Measurements from ENCODE around the gene PDE8A.

The PDE8A gene

GRCh38 chr15:85116066-85116465 is 134.4 kb downstream of the PDE8A start:
- Histone ChIP-seq H3K9ac (ENCODE audit: low read length) (no peak overlapping the region), H3K27ac (ENCODE audit: low read depth, low read length) (no peak overlapping the region), H3K27me3 (ENCODE audit: control insufficient read depth, insufficient read depth, low read length) (no peaks in the 10 kb centered on the region), H3K4me1 (ENCODE audit: control insufficient read depth, insufficient read depth, low read length) (no peaks in the 10 kb centered on the region), H3K36me3 (ENCODE audit: control insufficient read depth, insufficient read depth, low read length) (peaks cover 29% of the 10 kb centered on the region), H3K9me3 (ENCODE audit: control insufficient read depth, insufficient read depth, low read depth, low read length) (no peaks in the 10 kb centered on the region), H3K4me3 (ENCODE audit: low read depth, low read length) (no peak overlapping the region)

GRCh38 chr15:85116494-85116893 is 134.8 kb downstream of the PDE8A start:
- H3K9me3 ChIP-seq (ENCODE audit: control insufficient read depth, insufficient read depth, low read depth, low read length), result no peaks in the 10 kb centered on the region
- H3K27ac ChIP-seq (ENCODE audit: low read depth, low read length), result no peak overlapping the region
- no peaks in the 10 kb centered on the region for H3K4me1 ChIP-seq (ENCODE audit: control insufficient read depth, insufficient read depth, low read length)
- H3K9ac ChIP-seq (ENCODE audit: low read length), result no peak overlapping the region
- no peaks in the 10 kb centered on the region for H3K27me3 ChIP-seq (ENCODE audit: control insufficient read depth, insufficient read depth, low read length)
- no peak overlapping the region for H3K4me3 ChIP-seq (ENCODE audit: low read depth, low read length)
- H3K36me3 ChIP-seq (ENCODE audit: control insufficient read depth, insufficient read depth, low read length), result peaks cover 29% of the 10 kb centered on the region

DNA sequence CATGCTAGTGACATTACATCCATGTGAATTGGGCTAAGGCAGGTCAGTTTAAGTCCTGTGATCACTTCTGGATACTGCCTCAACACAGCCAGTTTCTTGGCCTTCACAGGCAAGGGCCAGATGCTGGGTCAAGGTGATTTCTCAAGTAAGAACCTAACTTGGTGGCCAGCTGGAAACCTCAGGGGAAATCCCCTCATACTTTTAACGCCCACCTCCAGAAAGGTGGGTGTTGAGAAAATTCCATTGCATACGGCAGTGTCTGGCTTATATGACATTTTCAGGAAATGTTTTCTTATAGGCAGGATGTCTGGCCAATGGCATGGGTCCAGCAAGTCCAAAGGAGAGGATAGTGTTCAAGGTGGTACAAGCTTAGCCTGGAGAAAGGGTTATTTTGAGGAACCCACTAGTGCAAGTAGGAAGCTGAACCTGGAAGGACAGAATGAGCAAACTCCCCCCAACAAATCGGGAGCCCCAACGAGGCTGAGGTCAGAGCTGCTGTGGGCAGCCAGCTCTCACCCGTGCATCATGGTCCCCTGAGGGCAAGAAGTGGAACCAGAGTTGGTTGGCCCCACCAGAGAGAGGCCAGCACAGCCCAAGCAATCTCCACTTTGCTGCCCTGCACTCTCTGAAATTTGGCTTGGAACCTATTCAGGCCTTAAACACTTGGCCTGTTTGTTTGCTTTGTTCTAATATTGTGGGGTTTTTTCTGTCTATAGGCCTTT is 135.4 kb downstream of the PDE8A start:
- no peaks in the 10 kb centered on the region for H3K27me3 ChIP-seq (ENCODE audit: control insufficient read depth, insufficient read depth, low read length)
- H3K4me3 ChIP-seq (ENCODE audit: low read depth, low read length), result no peak overlapping the region
- no peaks in the 10 kb centered on the region for H3K4me1 ChIP-seq (ENCODE audit: control insufficient read depth, insufficient read depth, low read length)
- H3K27ac ChIP-seq (ENCODE audit: low read depth, low read length), result no peak overlapping the region
- H3K36me3 ChIP-seq (ENCODE audit: control insufficient read depth, insufficient read depth, low read length), result peaks cover 29% of the 10 kb centered on the region
- H3K9me3 ChIP-seq (ENCODE audit: control insufficient read depth, insufficient read depth, low read depth, low read length), result no peaks in the 10 kb centered on the region
- no peak overlapping the region for H3K9ac ChIP-seq (ENCODE audit: low read length)

- Histone ChIP-seq H3K9me3 (ENCODE audit: control insufficient read depth, insufficient read depth, low read depth, low read length) (no peaks in the 10 kb centered on the region), H3K4me3 (ENCODE audit: low read depth, low read length) (no peak overlapping the region), H3K9ac (ENCODE audit: low read length) (no peak overlapping the region), H3K36me3 (ENCODE audit: control insufficient read depth, insufficient read depth, low read length) (peaks cover 29% of the 10 kb centered on the region), H3K27ac (ENCODE audit: low read depth, low read length) (no peak overlapping the region), H3K4me1 (ENCODE audit: control insufficient read depth, insufficient read depth, low read length) (no peaks in the 10 kb centered on the region), H3K27me3 (ENCODE audit: control insufficient read depth, insufficient read depth, low read length) (no peaks in the 10 kb centered on the region)
These were observed 136.5 kb downstream of the PDE8A start for GRCh38 chr15:85118173-85118572.

DNA sequence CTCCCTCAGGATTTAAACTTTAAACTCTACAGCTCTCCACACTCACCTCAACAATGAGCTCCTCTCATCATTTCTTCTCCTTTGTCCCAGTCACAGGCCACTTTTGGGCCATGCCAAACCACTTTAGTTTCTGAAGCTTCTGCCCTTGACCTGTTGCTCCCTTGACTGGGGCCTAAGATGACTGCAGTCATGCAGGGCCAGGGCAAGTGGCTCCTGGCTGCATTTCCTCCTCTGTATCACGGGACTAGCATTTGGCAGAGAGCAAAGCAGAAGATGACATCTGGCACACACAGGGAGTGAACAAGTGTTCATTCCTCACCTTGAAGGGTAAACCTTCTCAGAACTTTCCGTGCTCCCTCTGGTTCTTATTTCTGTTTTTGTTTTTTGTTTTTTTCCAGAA is 136.9 kb downstream of the PDE8A start:
- no peaks in the 10 kb centered on the region for H3K9me3 ChIP-seq (ENCODE audit: control insufficient read depth, insufficient read depth, low read depth, low read length)
- H3K36me3 ChIP-seq (ENCODE audit: control insufficient read depth, insufficient read depth, low read length), result peaks cover 29% of the 10 kb centered on the region
- H3K9ac ChIP-seq (ENCODE audit: low read length), result no peak overlapping the region
- no peak overlapping the region for H3K4me3 ChIP-seq (ENCODE audit: low read depth, low read length)
- H3K4me1 ChIP-seq (ENCODE audit: control insufficient read depth, insufficient read depth, low read length), result no peaks in the 10 kb centered on the region
- H3K27ac ChIP-seq (ENCODE audit: low read depth, low read length), result no peak overlapping the region
- H3K27me3 ChIP-seq (ENCODE audit: control insufficient read depth, insufficient read depth, low read length), result no peaks in the 10 kb centered on the region

- H3K9ac ChIP-seq (ENCODE audit: low read length), result no peak overlapping the region
These were observed 138.9 kb downstream of the PDE8A start for GRCh38 chr15:85120351-85121113.

DNA sequence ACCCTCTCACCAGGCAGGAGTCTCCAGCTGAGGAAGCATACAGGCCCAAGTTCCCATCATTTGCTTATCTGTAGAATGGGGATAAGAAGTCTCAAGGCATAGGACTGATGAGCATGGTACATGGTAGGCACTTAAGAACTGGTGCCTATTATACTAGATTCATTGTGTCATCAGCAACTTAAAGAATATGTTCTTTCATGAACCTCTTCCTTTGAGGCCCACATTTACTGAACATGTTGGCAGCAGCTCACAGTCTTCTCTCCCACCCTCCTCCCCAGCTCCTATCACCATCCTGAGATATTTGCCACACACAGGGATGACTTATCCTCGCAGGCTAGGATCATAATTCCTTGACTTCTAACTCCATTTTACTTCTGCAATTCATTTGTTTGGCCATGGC is 142.5 kb downstream of the PDE8A start:
- H3K9me3 ChIP-seq (ENCODE audit: control insufficient read depth, insufficient read depth, low read depth, low read length), result no peaks in the 10 kb centered on the region
- 0 out of 2 replicates have a peak, but pooled peaks cover 3% of the 10 kb centered on the region for H3K36me3 ChIP-seq (ENCODE audit: control insufficient read depth, insufficient read depth, low read length)
- H3K4me1 ChIP-seq (ENCODE audit: control insufficient read depth, insufficient read depth, low read length), result peaks cover 9% of the 10 kb centered on the region; the same call in 1 of the 2 replicates
- H3K27ac ChIP-seq (ENCODE audit: low read depth, low read length), result no peak overlapping the region
- H3K27me3 ChIP-seq (ENCODE audit: control insufficient read depth, insufficient read depth, low read length), result no peaks in the 10 kb centered on the region
- no peak overlapping the region for H3K9ac ChIP-seq (ENCODE audit: low read length)
- no peak overlapping the region for H3K4me3 ChIP-seq (ENCODE audit: low read depth, low read length)

More at GRCh38 chr15:85120351-85121113, 138.9 kb downstream of the PDE8A start:
- Histone ChIP-seq H3K27ac (ENCODE audit: low read depth, low read length) (no peak overlapping the region), H3K4me3 (ENCODE audit: low read depth, low read length) (no peak overlapping the region), H3K4me1 (ENCODE audit: control insufficient read depth, insufficient read depth, low read length) (peaks cover 9% of the 10 kb centered on the region; the same call in 1 of the 2 replicates), H3K36me3 (ENCODE audit: control insufficient read depth, insufficient read depth, low read length) (peaks cover 18% of the 10 kb centered on the region), H3K27me3 (ENCODE audit: control insufficient read depth, insufficient read depth, low read length) (no peaks in the 10 kb centered on the region), H3K9me3 (ENCODE audit: control insufficient read depth, insufficient read depth, low read depth, low read length) (no peaks in the 10 kb centered on the region)

- no peaks in the 10 kb centered on the region for H3K27me3 ChIP-seq (ENCODE audit: control insufficient read depth, insufficient read depth, low read length)
- no peaks in the 10 kb centered on the region for H3K9me3 ChIP-seq (ENCODE audit: control insufficient read depth, insufficient read depth, low read depth, low read length)
- peaks cover 9% of the 10 kb centered on the region; the same call in 1 of the 2 replicates for H3K4me1 ChIP-seq (ENCODE audit: control insufficient read depth, insufficient read depth, low read length)
- 0 out of 2 replicates have a peak, but pooled peaks cover 5% of the 10 kb centered on the region for H3K36me3 ChIP-seq (ENCODE audit: control insufficient read depth, insufficient read depth, low read length)
- peak overlapping the region; percentile 40 for H3K9ac ChIP-seq (ENCODE audit: low read length)
- no peak overlapping the region for H3K4me3 ChIP-seq (ENCODE audit: low read depth, low read length)
- no peak overlapping the region for H3K27ac ChIP-seq (ENCODE audit: low read depth, low read length)
These were observed 143.5 kb downstream of the PDE8A start for GRCh38 chr15:85125056-85125661.

GRCh38 chr15:85128621-85129020 is 147.0 kb downstream of the PDE8A start:
- Histone ChIP-seq H3K27ac (ENCODE audit: low read depth, low read length) (no peak overlapping the region), H3K36me3 (ENCODE audit: control insufficient read depth, insufficient read depth, low read length) (0 out of 2 replicates have a peak, but pooled peaks cover 6% of the 10 kb centered on the region), H3K9me3 (ENCODE audit: control insufficient read depth, insufficient read depth, low read depth, low read length) (no peaks in the 10 kb centered on the region; the same call in 1 of the 2 replicates)

GRCh38 chr15:85129881-85130280 is 148.2 kb downstream of the PDE8A start:
- Histone ChIP-seq H3K4me3 (ENCODE audit: low read depth, low read length) (no peak overlapping the region), H3K9ac (ENCODE audit: low read length) (no peak overlapping the region), H3K36me3 (ENCODE audit: control insufficient read depth, insufficient read depth, low read length) (0 out of 2 replicates have a peak, but pooled peaks cover 6% of the 10 kb centered on the region), H3K27me3 (ENCODE audit: control insufficient read depth, insufficient read depth, low read length) (no peaks in the 10 kb centered on the region), H3K27ac (ENCODE audit: low read depth, low read length) (no peak overlapping the region), H3K9me3 (ENCODE audit: control insufficient read depth, insufficient read depth, low read depth, low read length) (no peaks in the 10 kb centered on the region; the same call in 1 of the 2 replicates), H3K4me1 (ENCODE audit: control insufficient read depth, insufficient read depth, low read length) (peaks cover 7% of the 10 kb centered on the region; the same call in 1 of the 2 replicates)

More at GRCh38 chr15:85128621-85129020, 147.0 kb downstream of the PDE8A start:
- H3K4me1 ChIP-seq (ENCODE audit: control insufficient read depth, insufficient read depth, low read length), result peaks cover 9% of the 10 kb centered on the region; the same call in 1 of the 2 replicates
- no peak overlapping the region for H3K4me3 ChIP-seq (ENCODE audit: low read depth, low read length)
- H3K9ac ChIP-seq (ENCODE audit: low read length), result no peak overlapping the region
- H3K27me3 ChIP-seq (ENCODE audit: control insufficient read depth, insufficient read depth, low read length), result no peaks in the 10 kb centered on the region
